Stimulated activated effector memory CD8-positive, alpha-beta T cell treated with anti-CD3 and anti-CD28 coated beads, Interleukin-12 subunit alpha, Interleukin-12 subunit beta, amount 100 ng/mL, for 72 hours (primary cell): ENCODE data around the gene ZSWIM6.
A peak's percentile ranks its signal among the peaks of the same experiment; 100 is the strongest.

Experiments used
- ATAC-seq: fragments of 150-1000 bp; cut with Tn5 transposase; 2 replicates; pipeline ENCODE4 v1.10.0; 2021
- DNase-seq, 2 donors: peaks; one replicate each; pipeline ENCODE4 v3.0.0; 2021 to 2022; ENCODE audit warnings: low spot score in 2 of 2
- H3K27ac Mint-ChIP-seq: one replicate; pipeline ENCODE4 v1.8.0; 2022; ENCODE audit warnings: mild to moderate bottlenecking, mixed read lengths
- H3K36me3 Mint-ChIP-seq: one replicate; pipeline ENCODE4 v1.8.0; 2022; ENCODE audit warnings: mild to moderate bottlenecking, mixed read lengths
- H3K4me1 Mint-ChIP-seq: one replicate; pipeline ENCODE4 v1.8.0; 2022; ENCODE audit warnings: mixed read lengths
- H3K4me3 Mint-ChIP-seq: one replicate; pipeline ENCODE4 v1.8.0; 2022; ENCODE audit warnings: mild to moderate bottlenecking, mixed read lengths
- H3K9me3 Mint-ChIP-seq: one replicate; pipeline ENCODE4 v1.8.0; 2022; ENCODE audit warnings: mixed read lengths

The ZSWIM6 gene

DNA sequence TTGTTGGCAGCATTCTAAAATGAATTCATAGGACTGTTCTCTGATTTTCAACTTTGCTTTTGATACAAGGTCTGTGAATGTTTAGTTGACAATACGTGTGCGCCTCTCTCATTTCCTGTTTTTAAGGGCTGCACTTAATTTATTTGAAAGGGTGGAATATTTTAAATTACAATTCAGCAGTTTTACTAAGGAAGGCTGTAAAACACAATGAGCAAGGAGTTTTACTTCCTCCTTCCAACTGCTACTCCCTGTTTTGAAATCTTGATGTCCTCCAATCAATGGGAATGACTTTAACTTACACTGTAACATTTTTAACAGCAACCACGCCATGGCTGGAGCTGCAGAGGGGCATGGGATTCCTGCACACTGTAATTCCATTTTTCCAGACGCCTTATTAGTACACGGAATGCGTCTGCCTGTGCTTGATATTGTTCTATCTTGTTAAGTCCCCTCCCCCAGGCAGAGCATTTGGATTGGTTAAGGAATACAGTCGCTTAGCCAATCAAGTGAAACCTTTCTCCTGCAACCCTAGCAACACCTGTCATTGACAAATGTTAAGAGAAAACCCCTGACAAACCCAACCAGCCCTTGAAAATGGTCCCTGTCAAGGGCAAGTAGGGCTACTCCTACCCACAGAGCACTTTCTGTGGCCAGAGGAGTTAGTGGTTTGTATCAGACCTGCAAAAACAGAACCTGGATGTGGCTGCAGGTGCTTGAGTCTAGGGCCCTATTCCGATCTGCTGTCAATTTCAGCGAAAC, 12.5 kb upstream of the ZSWIM6 start:
- H3K27ac Mint-ChIP-seq = no peak overlapping the region
- peak in 1 of 2 donors; percentile 68 for DNase-seq
- ATAC-seq = peak; percentile 77
- H3K36me3 Mint-ChIP-seq = no peaks in the 10 kb centered on the region
- no peaks in the 10 kb centered on the region for H3K9me3 Mint-ChIP-seq
- H3K4me3 Mint-ChIP-seq = no peak overlapping the region
- peaks cover 6% of the 10 kb centered on the region for H3K4me1 Mint-ChIP-seq

DNA sequence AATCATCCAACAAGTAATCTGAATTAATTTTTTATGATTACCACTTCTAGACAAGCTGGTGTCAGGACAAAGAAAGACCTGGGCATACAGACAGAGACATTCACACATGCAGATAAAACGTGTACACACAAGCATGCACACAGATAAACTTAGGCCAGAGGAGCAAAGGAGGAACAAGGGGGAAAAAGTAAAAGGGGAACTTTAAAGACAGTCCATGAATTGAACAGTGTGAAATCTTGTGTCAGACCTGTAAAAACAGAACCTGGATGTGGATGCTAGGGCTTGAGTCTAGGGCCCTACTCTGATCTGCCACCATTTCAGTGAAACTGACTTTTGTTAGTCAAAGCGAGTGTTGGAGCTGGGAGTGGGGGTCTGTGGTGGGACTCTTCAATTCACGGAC, 11.2 kb upstream of the ZSWIM6 start:
- DNase-seq (no peak), ATAC-seq (no peak)
- Mint-ChIP-seq H3K4me3 (no peak overlapping the region), H3K36me3 (no peaks in the 10 kb centered on the region), H3K4me1 (peaks cover 6% of the 10 kb centered on the region), H3K27ac (no peak overlapping the region), H3K9me3 (no peaks in the 10 kb centered on the region)

DNA sequence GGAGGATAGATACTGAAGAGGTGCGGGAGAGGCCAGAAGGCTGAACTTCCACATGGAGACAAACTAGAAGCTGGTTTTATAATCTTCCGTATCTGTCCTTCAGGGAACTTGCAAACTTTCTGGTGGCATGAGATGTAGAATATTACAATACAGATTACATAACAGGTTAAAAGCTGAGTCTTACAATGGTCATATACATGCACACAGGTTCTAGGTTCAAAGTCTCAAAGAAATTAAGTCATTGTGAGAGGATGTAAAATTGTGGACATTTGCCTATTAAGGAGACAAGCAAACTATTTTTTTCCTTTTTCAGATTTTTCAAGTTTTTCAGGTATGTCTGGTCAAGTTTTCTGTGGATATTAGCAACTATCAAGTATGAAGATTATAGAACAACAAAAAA, 10.4 kb upstream of the ZSWIM6 start:
- Mint-ChIP-seq H3K27ac (no peak overlapping the region), H3K4me1 (peaks cover 6% of the 10 kb centered on the region), H3K4me3 (no peak overlapping the region), H3K9me3 (no peaks in the 10 kb centered on the region), H3K36me3 (no peaks in the 10 kb centered on the region)
- ATAC-seq (no peak), DNase-seq (no peak)

DNA sequence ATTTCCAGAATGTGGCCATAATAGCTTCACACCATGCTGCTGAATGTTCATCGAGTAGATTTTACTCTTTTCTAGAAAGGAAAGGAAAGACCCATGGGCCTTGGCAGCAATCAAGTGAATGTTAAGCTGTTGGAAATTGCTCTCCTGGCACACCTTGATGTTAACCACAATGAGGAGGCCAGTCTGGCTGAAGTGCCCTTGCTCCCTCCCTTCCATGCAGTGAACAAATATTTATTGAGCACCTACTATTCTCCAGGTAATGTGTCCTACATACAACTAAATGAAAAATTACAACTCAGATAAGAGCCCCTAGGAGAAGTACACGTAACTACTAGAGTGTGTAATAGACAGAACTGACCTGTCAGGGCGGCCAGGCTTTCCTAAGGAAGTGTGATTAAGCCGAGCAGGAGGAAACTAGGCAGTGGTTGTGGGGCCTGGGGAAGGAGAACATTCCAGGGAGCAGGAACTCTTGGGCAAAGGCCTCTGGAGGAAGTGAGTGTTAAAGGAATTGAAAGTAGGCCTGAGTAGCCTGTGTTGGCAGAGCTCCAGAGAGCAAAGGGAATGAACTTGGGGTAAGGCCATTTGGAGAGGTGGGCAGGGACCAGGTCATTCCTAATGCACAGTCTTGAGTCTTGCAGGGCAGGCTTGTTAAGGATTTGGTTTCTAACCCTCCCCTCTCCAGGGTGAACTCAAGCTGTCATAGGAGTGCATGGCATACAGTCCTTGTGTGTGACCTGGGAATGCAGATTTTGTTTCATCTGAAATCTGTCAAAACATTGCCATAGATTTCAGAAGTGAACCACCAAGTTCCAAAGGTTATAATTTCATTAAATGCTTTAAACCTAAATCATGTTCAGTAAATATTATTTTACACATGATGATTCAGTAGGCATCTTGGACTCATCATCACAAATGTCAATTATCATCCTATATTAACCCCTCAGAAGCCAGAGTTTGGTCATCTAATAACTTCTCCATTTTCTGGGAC, 9.0 kb upstream of the ZSWIM6 start:
- Mint-ChIP-seq H3K9me3 (no peaks in the 10 kb centered on the region), H3K4me1 (peaks cover 16% of the 10 kb centered on the region), H3K27ac (no peak overlapping the region), H3K36me3 (peaks cover 8% of the 10 kb centered on the region), H3K4me3 (no peak overlapping the region)
- ATAC-seq = no peak
- DNase-seq = no peak

DNA sequence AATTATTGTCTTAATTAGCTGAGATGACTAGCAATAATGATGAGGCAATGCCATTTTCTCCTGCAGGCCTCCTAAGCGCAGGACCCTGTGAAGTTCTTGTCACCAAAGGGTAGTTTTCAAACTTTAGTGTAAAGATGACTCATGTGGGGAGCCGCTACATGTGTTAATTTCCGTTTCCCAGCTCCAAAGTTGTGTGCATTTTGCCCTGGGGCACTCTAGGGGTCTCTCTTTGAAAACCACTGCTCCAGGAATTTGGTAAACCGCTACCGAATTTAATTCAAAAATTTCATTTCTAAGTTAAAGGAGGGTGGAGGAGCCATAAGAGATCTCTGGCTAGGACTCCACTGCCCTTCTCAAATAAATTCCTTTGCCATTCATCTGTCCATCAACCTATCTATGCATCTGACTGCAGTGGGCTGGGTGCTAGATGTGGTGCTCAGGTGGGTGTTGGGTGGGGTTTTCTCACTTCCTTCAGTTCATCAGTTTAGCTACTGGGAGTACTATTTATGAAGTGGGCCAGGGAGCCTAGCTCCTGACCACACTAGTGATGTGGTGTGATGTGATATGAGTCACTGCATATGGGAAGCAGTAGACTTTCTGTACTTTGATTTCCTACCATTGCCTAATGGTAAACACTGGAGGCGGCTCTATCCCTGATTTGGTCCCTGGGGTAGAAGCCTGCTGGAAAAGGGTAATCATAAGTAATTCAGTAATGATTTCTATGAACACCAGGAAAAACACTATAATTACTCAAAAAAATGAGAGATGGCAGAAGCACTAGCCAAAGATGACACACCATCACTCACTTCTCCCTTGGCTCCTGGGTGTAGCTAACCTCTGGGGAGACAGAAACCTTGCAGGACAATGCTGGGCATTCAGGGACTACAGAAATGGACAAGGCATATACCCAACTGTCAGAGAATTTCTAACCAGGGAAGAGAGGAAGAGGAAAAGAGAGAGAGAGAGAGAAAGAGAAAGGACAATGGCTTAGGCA, 4.0 kb upstream of the ZSWIM6 start:
- Mint-ChIP-seq H3K9me3 (peaks cover 4% of the 10 kb centered on the region), H3K36me3 (peaks cover 32% of the 10 kb centered on the region), H3K4me1 (peaks cover 42% of the 10 kb centered on the region), H3K27ac (peak overlapping the region; percentile 38), H3K4me3 (peak overlapping the region; percentile 88)
- ATAC-seq = peak; percentile 60
- DNase-seq = peak; percentile 25 to 70

DNA sequence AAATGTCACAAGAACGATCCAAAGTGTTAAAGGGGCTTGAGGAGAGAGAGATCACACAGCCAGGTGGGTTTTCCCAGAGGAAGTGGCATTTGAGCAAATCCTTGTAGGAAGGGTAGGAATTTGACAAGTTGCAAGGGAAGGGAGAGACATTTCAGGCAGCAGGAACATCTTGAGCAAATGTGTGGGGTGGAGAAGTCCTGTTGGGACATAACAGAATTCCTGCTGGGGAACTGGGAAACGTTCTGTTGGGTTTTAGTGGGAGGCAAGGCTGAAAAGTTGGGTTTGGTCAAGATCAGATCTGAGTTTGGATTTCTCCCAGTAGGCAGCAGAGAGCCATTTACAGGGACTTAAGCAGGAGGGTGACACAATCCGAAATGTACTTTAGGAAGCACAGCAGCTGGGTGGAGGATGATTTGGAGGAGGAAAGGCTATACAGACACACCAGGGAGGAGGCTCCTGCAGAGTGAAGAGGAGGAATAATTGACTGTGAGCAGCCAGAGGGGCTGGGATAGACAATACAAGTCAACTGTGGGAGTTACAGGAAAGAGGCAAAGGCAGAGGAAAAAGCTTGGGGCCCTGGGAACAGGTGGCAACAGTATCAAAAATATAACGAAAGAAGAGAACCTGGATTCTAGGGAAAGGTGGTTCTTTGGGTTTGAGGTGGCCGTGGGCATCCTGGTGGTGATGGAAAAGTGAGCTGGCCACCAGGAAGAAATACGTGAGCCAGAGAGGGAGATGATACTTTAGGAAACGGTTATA, 3.1 kb upstream of the ZSWIM6 start:
- DNase-seq = no peak
- ATAC-seq = no peak
- Mint-ChIP-seq H3K9me3 (peaks cover 4% of the 10 kb centered on the region), H3K27ac (peak overlapping the region; percentile 36), H3K4me3 (peak overlapping the region; percentile 88), H3K36me3 (peaks cover 41% of the 10 kb centered on the region), H3K4me1 (peaks cover 41% of the 10 kb centered on the region)

DNA sequence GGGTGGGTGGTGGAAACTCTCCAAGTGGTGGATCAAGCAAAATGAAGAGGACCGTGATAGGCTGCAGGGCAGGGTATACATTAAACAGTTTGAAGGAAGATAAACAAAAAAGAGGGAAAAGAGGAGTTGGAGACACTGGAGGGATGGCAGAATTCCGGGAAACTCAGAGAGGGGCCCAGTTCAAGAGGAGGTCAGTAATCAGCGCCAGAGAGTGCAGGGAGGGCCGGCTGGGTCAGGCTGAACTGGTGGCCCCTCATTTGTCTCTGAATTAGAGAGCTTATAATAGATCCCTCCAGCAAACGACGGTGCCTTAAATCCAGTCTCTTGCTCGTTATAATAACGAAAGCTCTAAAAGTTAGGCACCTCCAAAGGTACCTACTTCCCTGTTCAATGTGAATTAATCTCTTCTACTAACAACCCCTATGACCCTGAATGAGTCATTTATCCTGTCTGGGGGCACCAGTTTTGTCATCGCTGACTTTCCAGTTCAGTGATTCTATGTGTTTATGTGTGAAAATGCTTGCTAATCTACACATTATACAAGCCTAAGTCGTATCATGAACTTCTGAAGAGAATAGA, 2.4 kb upstream of the ZSWIM6 start:
- peak; percentile 22 to 57 for DNase-seq
- peak; percentile 22 for ATAC-seq
- H3K4me1 Mint-ChIP-seq = peaks cover 46% of the 10 kb centered on the region
- peak overlapping the region; percentile 88 for H3K4me3 Mint-ChIP-seq
- peaks cover 4% of the 10 kb centered on the region for H3K9me3 Mint-ChIP-seq
- peak overlapping the region; percentile 36 for H3K27ac Mint-ChIP-seq
- peaks cover 48% of the 10 kb centered on the region for H3K36me3 Mint-ChIP-seq

DNA sequence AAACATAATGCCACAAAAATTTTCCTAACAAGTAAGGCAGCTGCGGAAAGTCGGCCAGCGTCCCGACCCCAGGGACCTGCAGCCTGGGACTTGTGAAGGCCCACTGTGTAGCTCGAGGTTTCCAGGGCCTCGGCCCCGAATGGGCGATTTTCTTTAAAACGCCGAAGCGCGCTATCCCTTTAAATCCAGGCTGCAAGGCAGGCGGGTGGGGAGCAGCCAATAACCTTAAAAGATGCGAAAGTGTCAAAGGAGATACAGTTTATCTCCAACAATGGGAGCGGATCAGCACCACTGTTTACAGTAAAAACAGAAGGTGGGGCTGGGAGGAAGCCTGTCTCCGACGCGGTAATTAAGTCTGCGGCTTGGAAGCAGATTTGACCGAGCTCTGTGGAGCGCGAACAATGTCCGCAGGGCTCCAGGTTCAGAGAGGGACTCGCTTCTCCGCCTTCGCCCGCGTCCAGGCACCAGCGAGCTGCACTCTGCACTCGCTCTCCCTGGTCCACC, 1.7 kb upstream of the ZSWIM6 start:
- Mint-ChIP-seq H3K27ac (peak overlapping the region; percentile 36), H3K4me1 (peaks cover 53% of the 10 kb centered on the region), H3K9me3 (peaks cover 4% of the 10 kb centered on the region), H3K36me3 (peaks cover 52% of the 10 kb centered on the region), H3K4me3 (peak overlapping the region; percentile 88)
- ATAC-seq (no peak), DNase-seq (peak in 1 of 2 donors; percentile 56)

DNA sequence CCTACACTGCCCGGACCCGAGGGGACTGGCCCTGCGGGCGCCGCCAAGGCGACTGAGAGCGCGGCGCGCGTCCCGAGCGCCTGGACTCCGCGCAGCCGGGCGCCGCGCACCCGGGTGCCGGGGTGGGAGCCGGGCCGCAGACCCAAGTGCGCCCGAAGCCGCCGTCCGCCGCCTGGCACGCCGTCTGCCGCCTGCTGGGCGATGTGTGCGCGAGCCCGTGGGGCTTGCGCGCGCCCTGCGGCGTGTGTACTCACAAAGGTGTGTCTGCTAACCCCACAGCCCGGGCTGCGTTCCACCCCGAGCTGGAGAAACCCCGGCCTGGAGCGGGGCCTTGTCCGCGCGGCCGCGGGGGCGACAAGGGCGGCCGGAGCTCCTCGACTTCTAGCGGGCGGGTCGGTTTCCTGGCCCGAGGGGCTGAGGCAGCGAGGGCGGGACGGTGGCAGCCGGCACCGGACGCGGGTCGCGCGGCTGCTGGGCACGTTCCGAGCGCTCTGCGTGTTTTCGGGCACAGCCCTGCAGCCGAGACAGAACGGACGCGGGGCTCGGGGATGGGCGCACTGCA, 1.1 kb upstream of the ZSWIM6 start:
- Mint-ChIP-seq H3K9me3 (peaks cover 4% of the 10 kb centered on the region), H3K4me1 (peaks cover 56% of the 10 kb centered on the region), H3K36me3 (peaks cover 57% of the 10 kb centered on the region), H3K4me3 (peak overlapping the region; percentile 88), H3K27ac (no peak overlapping the region)
- DNase-seq (peak; percentile 59 to 83), ATAC-seq (peak; percentile 53)

DNA sequence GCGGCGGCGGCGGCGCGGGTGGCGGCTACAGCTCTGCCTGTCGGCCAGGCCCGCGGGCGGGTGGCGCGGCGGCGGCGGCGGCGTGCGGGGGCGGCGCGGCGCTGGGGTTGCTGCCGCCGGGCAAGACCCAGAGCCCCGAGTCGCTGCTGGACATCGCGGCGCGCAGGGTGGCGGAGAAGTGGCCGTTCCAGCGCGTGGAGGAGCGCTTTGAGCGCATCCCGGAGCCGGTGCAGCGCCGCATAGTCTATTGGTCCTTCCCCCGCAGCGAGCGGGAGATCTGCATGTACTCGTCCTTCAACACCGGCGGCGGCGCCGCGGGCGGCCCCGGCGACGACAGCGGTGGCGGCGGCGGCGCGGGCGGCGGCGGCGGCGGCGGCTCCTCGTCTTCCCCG, 296 bp downstream of the ZSWIM6 start:
- Mint-ChIP-seq H3K9me3 (peaks cover 4% of the 10 kb centered on the region), H3K4me1 (peaks cover 63% of the 10 kb centered on the region), H3K27ac (peak overlapping the region; percentile 98), H3K36me3 (peaks cover 54% of the 10 kb centered on the region), H3K4me3 (peak overlapping the region; percentile 88)
- no peak for DNase-seq
- ATAC-seq = peak; percentile 1

DNA sequence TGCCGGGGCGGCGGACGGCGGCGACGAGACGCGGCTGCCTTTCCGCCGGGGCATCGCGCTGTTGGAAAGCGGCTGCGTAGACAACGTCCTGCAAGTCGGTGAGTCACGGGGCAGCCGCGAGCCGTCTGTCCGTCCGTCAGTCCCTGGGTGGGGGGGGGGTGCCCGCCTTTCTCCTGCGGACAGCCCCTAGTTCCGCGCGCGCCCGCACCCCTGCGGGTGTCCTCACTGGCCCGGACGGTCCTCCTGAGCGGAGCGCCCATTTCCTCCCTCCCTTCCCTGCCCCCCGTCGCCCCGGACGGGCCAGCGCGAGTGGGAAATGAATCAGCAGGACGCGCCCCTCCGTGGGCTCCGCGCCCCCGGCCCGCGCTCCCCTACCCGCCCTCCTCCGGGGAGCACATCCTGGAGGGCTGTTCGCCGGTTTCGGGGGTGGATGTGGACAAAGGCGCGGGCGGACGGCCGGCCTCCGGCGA, 828 bp downstream of the ZSWIM6 start:
- ATAC-seq = no peak
- peaks cover 59% of the 10 kb centered on the region for H3K4me1 Mint-ChIP-seq
- H3K9me3 Mint-ChIP-seq = peaks cover 4% of the 10 kb centered on the region
- H3K36me3 Mint-ChIP-seq = peaks cover 55% of the 10 kb centered on the region
- peak overlapping the region; percentile 86 for H3K27ac Mint-ChIP-seq
- H3K4me3 Mint-ChIP-seq = peak overlapping the region; percentile 88
- DNase-seq = peak; percentile 23 to 68

DNA sequence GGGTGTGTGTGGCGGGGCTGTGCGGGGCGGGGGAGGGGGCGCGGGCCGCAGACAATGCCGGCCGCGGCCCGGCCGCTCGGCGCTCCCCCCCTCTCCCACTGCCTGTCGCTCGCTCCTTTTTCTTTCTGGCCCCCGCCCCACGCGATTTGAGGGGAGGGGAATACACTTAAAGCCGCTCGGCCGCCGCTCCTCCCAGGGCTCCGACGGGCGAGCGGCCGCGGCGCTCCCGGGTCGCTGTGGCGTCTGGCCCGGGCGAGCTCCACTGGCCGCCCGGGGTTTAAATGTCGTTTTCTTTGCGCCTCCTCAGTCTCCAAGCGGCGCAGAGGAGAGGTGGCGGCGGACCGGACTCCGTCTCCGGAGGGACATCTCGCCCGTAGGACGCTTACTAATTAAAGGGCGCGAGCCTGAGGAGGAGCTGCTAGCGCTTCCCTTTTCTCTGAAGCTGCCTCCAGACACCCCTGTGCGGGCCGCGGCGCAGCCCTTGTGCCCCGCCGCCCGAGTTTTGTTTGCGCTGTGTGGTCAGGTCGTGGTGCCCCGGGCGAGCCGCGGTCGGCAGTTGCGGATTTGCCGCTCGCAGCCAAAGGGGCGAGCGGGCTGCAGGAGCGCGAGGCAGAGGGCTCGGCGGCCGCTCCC, 1.4 kb downstream of the ZSWIM6 start:
- H3K27ac Mint-ChIP-seq = peak overlapping the region; percentile 86
- H3K36me3 Mint-ChIP-seq = peaks cover 54% of the 10 kb centered on the region
- peak overlapping the region; percentile 88 for H3K4me3 Mint-ChIP-seq
- H3K9me3 Mint-ChIP-seq = peaks cover 3% of the 10 kb centered on the region
- peaks cover 59% of the 10 kb centered on the region for H3K4me1 Mint-ChIP-seq
- DNase-seq (peak; percentile 25 to 62), ATAC-seq (no peak)
